Neuronal stem cell (in vitro differentiated cells): ENCODE data around the gene ZNF488.

Experiments
- DNase-seq: peaks from one replicate; pipeline ENCODE4 v3.0.0-alpha.2; 2013; ENCODE audit warnings: low spot score
- H2AFZ ChIP-seq: one replicate; pipeline ENCODE4 v1.6.1; 2013; ENCODE audit warnings: mild to moderate bottlenecking, low read length, inconsistent platforms
- H2AK5ac ChIP-seq: 2 replicates; pipeline ENCODE4 v1.6.1; 2013; ENCODE audit warnings: low read depth, mild to moderate bottlenecking, inconsistent platforms, low read length, moderate library complexity, mixed read lengths
- H2BK120ac ChIP-seq: 2 replicates; pipeline ENCODE4 v1.6.1; 2013; ENCODE audit warnings: low read depth, mild to moderate bottlenecking, inconsistent platforms, low read length, moderate library complexity, mixed read lengths
- H2BK12ac ChIP-seq: one replicate; pipeline ENCODE4 v1.6.1; 2013; ENCODE audit warnings: low read length, inconsistent platforms
- H2BK15ac ChIP-seq: 2 replicates; pipeline ENCODE4 v1.6.1; 2013; ENCODE audit warnings: mild to moderate bottlenecking, low read length, inconsistent platforms, mixed read lengths
- H2BK5ac ChIP-seq: one replicate; pipeline ENCODE4 v1.6.1; 2013; ENCODE audit warnings: inconsistent platforms, mild to moderate bottlenecking, low read length, moderate library complexity
- H3K14ac ChIP-seq: one replicate; pipeline ENCODE4 v1.6.1; 2013; ENCODE audit warnings: low read length, inconsistent platforms
- H3K18ac ChIP-seq: 2 replicates; pipeline ENCODE4 v1.6.1; 2013; ENCODE audit warnings: low read length, inconsistent platforms
- H3K23ac ChIP-seq: 2 replicates; pipeline ENCODE4 v1.6.1; 2013; ENCODE audit warnings: low read depth, mild to moderate bottlenecking, mixed read lengths, low read length, inconsistent platforms; ENCODE audit not compliant: poor library complexity
- H3K27ac ChIP-seq: replicated peaks from 3 replicates; pipeline ENCODE4 v1.5.1; 2013; ENCODE audit warnings: low read length, inconsistent platforms
- H3K27me3 ChIP-seq, 3 experiments: 2 replicates each; pipeline ENCODE4 v1.6.1; 2013; ENCODE audit warnings: low read length in 3 of 3, mild to moderate bottlenecking in 2 of 3, inconsistent platforms in 1 of 3, low read depth in 1 of 3, mixed read lengths in 1 of 3, moderate library complexity in 1 of 3; ENCODE audit not compliant: control insufficient read depth in 3 of 3, insufficient read depth in 3 of 3
- H3K36me3 ChIP-seq, 2 donors: replicated peaks in 1 of 2; 2 replicates each; pipeline ENCODE4 v1.6.1; 2013; ENCODE audit warnings: low read length in 2 of 2; ENCODE audit not compliant: control insufficient read depth in 2 of 2, insufficient read depth in 2 of 2
- H3K4ac ChIP-seq: 2 replicates; pipeline ENCODE4 v1.6.1; 2013; ENCODE audit warnings: inconsistent platforms, mild to moderate bottlenecking, low read length, moderate library complexity
- H3K4me1 ChIP-seq, 2 donors: 1 replicate in 1 of 2; 2 replicates in 1 of 2; pipeline ENCODE4 v1.6.1; 2013; ENCODE audit warnings: low read length in 2 of 2, low read depth in 1 of 2; ENCODE audit not compliant: control insufficient read depth in 2 of 2, insufficient read depth in 1 of 2
- H3K4me2 ChIP-seq: one replicate; pipeline ENCODE4 v1.6.1; 2013; ENCODE audit warnings: mild to moderate bottlenecking, low read length, inconsistent platforms; ENCODE audit not compliant: insufficient read depth, poor library complexity, severe bottlenecking
- H3K4me3 ChIP-seq, 2 donors: 2 replicates each; pipeline ENCODE4 v1.5.1; 2013; ENCODE audit warnings: low read length in 2 of 2, mild to moderate bottlenecking in 2 of 2, inconsistent platforms in 1 of 2, moderate library complexity in 1 of 2
- H3K79me1 ChIP-seq: one replicate; pipeline ENCODE4 v1.6.1; 2013; ENCODE audit warnings: low read depth, mild to moderate bottlenecking, inconsistent platforms, low read length, moderate library complexity
- H3K9ac ChIP-seq: one replicate; pipeline ENCODE4 v1.6.1; 2013; ENCODE audit warnings: mild to moderate bottlenecking, low read depth, low read length, inconsistent platforms; ENCODE audit not compliant: poor library complexity
- H3K9me3 ChIP-seq, 2 donors: replicated peaks in 1 of 2; 2 replicates each; pipeline versions ENCODE3 to v1.6.1; 2013; ENCODE audit warnings: low read length in 2 of 2, mild to moderate bottlenecking in 2 of 2, inconsistent platforms in 1 of 2, low read depth in 1 of 2, mixed read lengths in 1 of 2, moderate library complexity in 1 of 2; ENCODE audit not compliant: control insufficient read depth in 2 of 2, insufficient read depth in 1 of 2
- H4K8ac ChIP-seq: one replicate; pipeline ENCODE4 v1.6.1; 2013; ENCODE audit warnings: low read depth, mild to moderate bottlenecking, inconsistent platforms, low read length, moderate library complexity
- H4K91ac ChIP-seq: one replicate; pipeline ENCODE4 v1.6.1; 2013; ENCODE audit warnings: low read length, low read depth, mild to moderate bottlenecking, inconsistent platforms; ENCODE audit not compliant: poor library complexity
- WGBS, 2 donors: extraction: QIAGEN DNeasy Blood & Tissue Kit; methylation state at CpG; one replicate each; pipeline ENCODE4 v1.1.7; 2013; ENCODE audit warnings: missing lambda C conversion rate in 2 of 2, mixed read lengths in 1 of 2; ENCODE audit not compliant: insufficient read length in 2 of 2, insufficient replicate concordance in 1 of 2; ENCODE audit errors: extremely low coverage in 2 of 2; 5-methylcytosine and 5-hydroxymethylcytosine counted together

ZNF488 gene

DNA sequence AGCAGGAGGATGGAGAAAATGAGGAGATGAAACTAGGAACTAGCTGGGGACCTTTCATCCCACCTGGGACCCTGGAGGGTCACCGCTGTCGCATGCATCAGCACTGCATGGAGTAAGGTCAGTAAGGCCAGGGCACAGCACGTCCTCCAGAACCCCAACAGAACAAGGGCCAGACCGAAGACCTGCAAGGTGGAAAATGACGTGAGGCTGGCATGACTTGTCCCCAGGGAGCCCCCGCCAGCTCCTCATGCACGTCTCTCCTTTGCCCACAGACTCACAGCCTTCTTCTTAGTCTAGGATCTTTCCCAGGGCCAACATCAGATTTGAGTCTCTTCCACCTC lies 4.7 kb downstream of the ZNF488 start:
- Histone ChIP-seq H2BK12ac (no peak overlapping the region), H2BK120ac (no peak overlapping the region), H3K9me3 (no peaks in the 10 kb centered on the region), H2BK15ac (no peak overlapping the region), H3K4me2 (no peak overlapping the region), H3K23ac (no peak overlapping the region), H3K9ac (no peak overlapping the region), H3K4me3 (no peak overlapping the region), H3K27me3 (peaks cover 0 to 29% (median 12%) of the 10 kb centered on the region in 3 experiments), H3K18ac (no peak overlapping the region), H3K79me1 (no peaks in the 10 kb centered on the region), H2BK5ac (no peak overlapping the region), H3K36me3 (no peaks in the 10 kb centered on the region), H3K14ac (no peak overlapping the region), H2AFZ (no peak overlapping the region), H3K27ac (no peak overlapping the region), H4K91ac (no peak overlapping the region), H2AK5ac (no peak overlapping the region), H3K4me1 (peaks cover 0 to 3% of the 10 kb centered on the region in 2 donors), H4K8ac (no peak overlapping the region), H3K4ac (no peak overlapping the region)
- no peak for DNase-seq
- WGBS, 2 donors, result no CpG with 5 or more reads among the region's 7 CpGs

- no CpG with 5 or more reads among the region's 15 CpGs for WGBS, 2 donors
- DNase-seq, result no peak
- Histone ChIP-seq H2AK5ac (no peak overlapping the region), H3K4ac (no peak overlapping the region), H2BK5ac (no peak overlapping the region), H4K91ac (no peak overlapping the region), H3K79me1 (no peaks in the 10 kb centered on the region), H2AFZ (no peak overlapping the region), H3K23ac (no peak overlapping the region), H2BK12ac (no peak overlapping the region), H3K9ac (no peak overlapping the region), H3K27me3 (peaks cover 0 to 26% (median 9%) of the 10 kb centered on the region in 3 experiments), H3K27ac (no peak overlapping the region), H3K14ac (no peak overlapping the region), H3K4me2 (no peak overlapping the region), H4K8ac (no peak overlapping the region), H3K9me3 (no peaks in the 10 kb centered on the region), H3K4me3 (no peak overlapping the region), H2BK15ac (no peak overlapping the region), H3K36me3 (no peaks in the 10 kb centered on the region), H3K18ac (no peak overlapping the region), H2BK120ac (no peak overlapping the region), H3K4me1 (peaks cover 0 to 2% of the 10 kb centered on the region in 2 donors)
Observed at GRCh38 chr10:47378606-47379444, 5.3 kb downstream of the ZNF488 start.

- H3K4me2 ChIP-seq, result no peak overlapping the region
- no peaks in the 10 kb centered on the region for H3K4me1 ChIP-seq
- no peak overlapping the region for H3K4me3 ChIP-seq
- no peaks in the 10 kb centered on the region for H3K36me3 ChIP-seq
- H2BK15ac ChIP-seq, result no peak overlapping the region
- no peak overlapping the region for H3K23ac ChIP-seq
- H3K4ac ChIP-seq, result no peak overlapping the region
- no peak overlapping the region for H2AFZ ChIP-seq
- no peak overlapping the region for H4K8ac ChIP-seq
- no peak overlapping the region for H3K14ac ChIP-seq
- peaks cover 0 to 20% (median 2%) of the 10 kb centered on the region in 3 experiments for H3K27me3 ChIP-seq
- no peak overlapping the region for H3K18ac ChIP-seq
- no CpG with 5 or more reads among the region's 4 CpGs for WGBS, 2 donors
- no peak overlapping the region for H2BK5ac ChIP-seq
- H3K27ac ChIP-seq, result no peak overlapping the region
- peak overlapping the region; percentile 76 for H3K9ac ChIP-seq
- H3K79me1 ChIP-seq, result no peaks in the 10 kb centered on the region
- no peaks in the 10 kb centered on the region for H3K9me3 ChIP-seq
- no peak for DNase-seq
- H4K91ac ChIP-seq, result no peak overlapping the region
- H2BK12ac ChIP-seq, result no peak overlapping the region
- H2AK5ac ChIP-seq, result no peak overlapping the region
- no peak overlapping the region for H2BK120ac ChIP-seq
Observed at GRCh38 chr10:47378183-47378510, 5.9 kb downstream of the ZNF488 start.

DNA sequence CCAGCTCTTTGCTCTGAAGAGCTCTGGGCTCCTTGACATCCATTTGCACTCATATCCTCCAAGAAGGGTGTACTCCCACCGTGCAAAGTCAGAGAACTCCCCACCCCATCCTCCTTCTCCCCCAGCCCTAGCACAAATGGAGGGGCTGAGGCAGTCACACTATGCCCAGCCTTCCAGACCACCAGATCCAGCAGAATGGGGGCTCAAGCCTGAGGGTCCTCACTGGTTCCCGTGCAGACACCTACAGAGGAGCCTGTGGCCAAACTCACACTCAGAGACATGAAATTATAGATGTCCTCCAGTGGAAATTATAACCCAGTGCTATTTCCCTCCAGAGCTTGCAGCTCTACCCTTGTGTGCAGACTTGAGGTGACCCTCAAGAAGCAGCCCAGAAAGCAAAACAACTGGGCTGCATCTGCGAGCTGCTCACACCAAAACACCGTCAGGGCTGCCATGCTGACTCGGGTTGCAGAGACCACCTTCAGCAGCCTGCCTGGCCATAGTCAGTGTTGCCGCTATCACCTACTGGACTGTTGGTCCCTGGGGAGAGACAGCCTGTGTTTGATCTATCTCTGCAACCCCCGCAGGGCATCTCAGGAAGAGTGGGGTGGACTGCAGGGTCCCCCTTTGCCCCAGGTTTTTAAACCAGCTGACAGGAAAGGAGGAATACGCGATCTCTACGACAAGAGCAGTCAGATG lies 7.4 kb downstream of the ZNF488 start:
- no peak overlapping the region for H3K27ac ChIP-seq
- H3K79me1 ChIP-seq, result no peaks in the 10 kb centered on the region
- no peaks in the 10 kb centered on the region for H3K36me3 ChIP-seq
- no peak overlapping the region for H3K4ac ChIP-seq
- H2BK120ac ChIP-seq, result no peak overlapping the region
- H3K14ac ChIP-seq, result no peak overlapping the region
- H3K9ac ChIP-seq, result no peak overlapping the region
- no peak overlapping the region for H2BK15ac ChIP-seq
- H2BK12ac ChIP-seq, result no peak overlapping the region
- H3K4me1 ChIP-seq, result no peaks in the 10 kb centered on the region
- no peak for DNase-seq
- H2AFZ ChIP-seq, result no peak overlapping the region
- H2BK5ac ChIP-seq, result no peak overlapping the region
- WGBS, 2 donors, result no CpG with 5 or more reads among the region's 10 CpGs
- no peak overlapping the region for H3K4me3 ChIP-seq
- H3K27me3 ChIP-seq, result peaks cover 0 to 9% (median 2%) of the 10 kb centered on the region in 3 experiments
- no peak overlapping the region for H4K91ac ChIP-seq
- H3K9me3 ChIP-seq, result no peaks in the 10 kb centered on the region
- no peak overlapping the region for H3K23ac ChIP-seq
- no peak overlapping the region for H3K18ac ChIP-seq
- no peak overlapping the region for H4K8ac ChIP-seq
- H2AK5ac ChIP-seq, result no peak overlapping the region
- no peak overlapping the region for H3K4me2 ChIP-seq
